Psoas muscle (tissue), 8 donors: Measurements from ENCODE around the gene SPOCD1. TPM values are rescaled to one million over a fixed set of nuclear protein-coding genes. Genes with fewer than 3 reads are reported as not detected.

Source experiments
- ATAC-seq, 4 donors: fragments of 200-7000 bp; cut with Tn5 transposase; one replicate each; pipeline ENCODE4 v1.9.1; 2020; ENCODE audit warnings: moderate library complexity in 3 of 4, mild to moderate bottlenecking in 2 of 4
- DNase-seq, 2 donors: peaks; one replicate each; pipeline ENCODE4 v3.0.0-alpha.2; 2020
- H3K27ac ChIP-seq: fragments of 200-600 bp; one replicate; pipeline ENCODE4 v1.8.0; 2022
- H3K27me3 ChIP-seq, 3 donors: fragments of 200-600 bp in 1 of 3; one replicate each; pipeline versions ENCODE4 v1.6.1 to v1.8.0; 2013 to 2022; ENCODE audit warnings: low read length in 2 of 3, mild to moderate bottlenecking in 2 of 3, moderate library complexity in 1 of 3; ENCODE audit not compliant: insufficient read depth in 3 of 3
- H3K36me3 ChIP-seq, 2 donors: fragments of 200-600 bp in 1 of 2; one replicate each; pipeline versions ENCODE4 v1.6.1 to v1.8.0; 2013 to 2022; ENCODE audit warnings: low read depth in 1 of 2, mild to moderate bottlenecking in 1 of 2, moderate library complexity in 1 of 2; ENCODE audit not compliant: insufficient read depth in 1 of 2
- H3K4me1 ChIP-seq: fragments of 200-600 bp; one replicate; pipeline ENCODE4 v1.8.0; 2022
- H3K4me3 ChIP-seq: fragments of 200-600 bp; one replicate; pipeline ENCODE4 v1.8.0; 2022; ENCODE audit warnings: mild to moderate bottlenecking
- H3K9me3 ChIP-seq: fragments of 200-600 bp; one replicate; pipeline ENCODE4 v1.8.0; 2022
- WGBS, 3 donors: extraction: QIAGEN DNeasy Blood & Tissue Kit; methylation state at CpG; one replicate each; pipeline versions ENCODE4 v1.1.6 to v1.1.7; 2013; 5-methylcytosine and 5-hydroxymethylcytosine counted together
- intact Hi-C, 2 donors: fragments of 100-400 bp; cut with DNase I; formaldehyde crosslinking; loops; one replicate each; pipeline versions ENCODE4 v1.11.0 to v1.14.2; 2022
- polyA plus RNA-seq, 3 donors: library from polyadenylated mRNA; stranded (reverse); fragments of 200-250 nt; gene quantifications; one replicate each; pipeline ENCODE4 v1.2.3, GENCODE V29; 2013
- total RNA-seq, 4 donors: library from RNA; stranded (reverse); fragmentation: NEBNext Ultra II Directional in 2 of 4; extraction: Animal tissue kit (Norgen Biotek cat#: 25700) in 2 of 4; gene quantifications; one replicate each; pipeline versions ENCODE4 v1.2.1 to v1.2.4, GENCODE V29; 2021 to 2023
- TF ChIP-seq, protein P1 (sequence below): fragments of 200-600 bp; IDR thresholded peaks from one replicate; pipeline ENCODE4 v1.8.0; 2022; ENCODE audit warnings: antibody characterized with exemption
- donor health status: healthy with polysubstance abuse.
- donor health status: DM: no; HTN: no; CAD: no; lungs with moderate emphysema.
- donor health status: Bipolar disorder and iron deficiency.
- donor health status: healthy.
- donor health status: DM: yes; HTN: yes; CAD: no.
- donor health status: DM: no; HTN: no; CAD: no.
- donor health status: DM: no; HTN: no; CAD: no.
- donor health status: DM: yes; HTN: yes; CAD: no.

The SPOCD1 gene
- total and polyA plus RNA-seq, 7 donors: 0.05 to 2.5 (median 0.15) TPM; not detected in 2

DNA sequence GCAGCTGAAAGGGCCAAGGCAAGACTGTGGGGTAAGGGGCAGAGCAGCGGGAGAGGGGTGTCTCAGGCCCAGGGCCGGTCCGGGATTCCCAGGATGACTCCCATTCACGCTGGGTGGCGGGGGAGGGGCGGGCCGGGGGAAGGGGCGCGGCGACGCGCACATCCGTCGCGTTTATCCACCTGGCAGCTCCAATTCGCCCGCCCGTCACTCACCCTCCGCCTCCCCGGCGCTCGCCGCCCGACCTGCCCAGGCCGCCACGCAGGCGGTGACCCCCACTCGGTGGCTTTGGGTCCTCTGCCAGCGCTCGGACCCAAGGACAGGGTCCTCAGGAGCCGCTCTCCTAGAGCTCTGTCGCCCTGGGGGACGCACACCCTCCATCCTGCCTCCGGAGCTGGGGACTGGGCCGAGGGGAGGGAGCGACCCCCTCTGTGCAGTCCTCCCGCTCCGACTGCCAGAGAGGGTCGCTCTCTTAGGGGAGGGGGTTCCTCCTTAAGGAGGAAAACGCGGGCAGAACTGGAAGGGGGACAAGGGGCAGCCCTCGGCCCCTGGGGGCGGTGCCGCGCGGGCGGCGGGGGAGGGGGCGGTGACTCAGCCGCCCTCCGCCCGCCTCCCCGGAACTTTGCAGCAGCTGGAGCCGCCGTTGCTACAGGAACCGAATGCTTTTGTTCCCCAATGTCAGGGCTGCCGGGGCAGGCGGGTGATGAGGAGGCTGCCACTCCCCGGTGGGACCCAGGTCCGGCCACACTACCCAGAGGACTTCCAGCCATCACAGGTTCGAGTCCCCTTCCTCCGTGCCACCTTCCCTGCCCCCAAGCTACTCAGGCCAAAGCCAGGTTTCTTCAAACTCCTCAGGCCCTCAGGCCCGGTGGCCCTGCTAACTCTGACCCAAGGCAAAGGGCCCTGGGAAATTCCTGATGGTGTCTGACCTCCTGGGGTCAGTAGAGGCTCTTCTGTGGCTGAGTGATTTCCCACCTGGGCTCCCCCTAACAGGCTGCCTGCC, 55.1 kb downstream of the SPOCD1 start:
- H3K9me3 ChIP-seq: no peaks in the 10 kb centered on the region
- peak; percentile 22 to 34 (median 29) for ATAC-seq
- H3K4me3 ChIP-seq: peak overlapping the region; percentile 58
- H3K36me3 ChIP-seq: no peaks in the 10 kb centered on the region
- peaks cover 11% of the 10 kb centered on the region for H3K4me1 ChIP-seq
- WGBS, 3 donors: 11 to 23% (median 14%) methylated on average over 45 to 63 of the region's 63 CpGs
- peaks cover 0 to 28% (median 23%) of the 10 kb centered on the region in 3 donors for H3K27me3 ChIP-seq
- TF ChIP-seq, protein P1, sequence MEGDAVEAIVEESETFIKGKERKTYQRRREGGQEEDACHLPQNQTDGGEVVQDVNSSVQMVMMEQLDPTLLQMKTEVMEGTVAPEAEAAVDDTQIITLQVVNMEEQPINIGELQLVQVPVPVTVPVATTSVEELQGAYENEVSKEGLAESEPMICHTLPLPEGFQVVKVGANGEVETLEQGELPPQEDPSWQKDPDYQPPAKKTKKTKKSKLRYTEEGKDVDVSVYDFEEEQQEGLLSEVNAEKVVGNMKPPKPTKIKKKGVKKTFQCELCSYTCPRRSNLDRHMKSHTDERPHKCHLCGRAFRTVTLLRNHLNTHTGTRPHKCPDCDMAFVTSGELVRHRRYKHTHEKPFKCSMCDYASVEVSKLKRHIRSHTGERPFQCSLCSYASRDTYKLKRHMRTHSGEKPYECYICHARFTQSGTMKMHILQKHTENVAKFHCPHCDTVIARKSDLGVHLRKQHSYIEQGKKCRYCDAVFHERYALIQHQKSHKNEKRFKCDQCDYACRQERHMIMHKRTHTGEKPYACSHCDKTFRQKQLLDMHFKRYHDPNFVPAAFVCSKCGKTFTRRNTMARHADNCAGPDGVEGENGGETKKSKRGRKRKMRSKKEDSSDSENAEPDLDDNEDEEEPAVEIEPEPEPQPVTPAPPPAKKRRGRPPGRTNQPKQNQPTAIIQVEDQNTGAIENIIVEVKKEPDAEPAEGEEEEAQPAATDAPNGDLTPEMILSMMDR: no peak
- no peak overlapping the region for H3K27ac ChIP-seq
- intact Hi-C loops: no loop called here
- DNase-seq: peak; percentile 61 to 82

DNA sequence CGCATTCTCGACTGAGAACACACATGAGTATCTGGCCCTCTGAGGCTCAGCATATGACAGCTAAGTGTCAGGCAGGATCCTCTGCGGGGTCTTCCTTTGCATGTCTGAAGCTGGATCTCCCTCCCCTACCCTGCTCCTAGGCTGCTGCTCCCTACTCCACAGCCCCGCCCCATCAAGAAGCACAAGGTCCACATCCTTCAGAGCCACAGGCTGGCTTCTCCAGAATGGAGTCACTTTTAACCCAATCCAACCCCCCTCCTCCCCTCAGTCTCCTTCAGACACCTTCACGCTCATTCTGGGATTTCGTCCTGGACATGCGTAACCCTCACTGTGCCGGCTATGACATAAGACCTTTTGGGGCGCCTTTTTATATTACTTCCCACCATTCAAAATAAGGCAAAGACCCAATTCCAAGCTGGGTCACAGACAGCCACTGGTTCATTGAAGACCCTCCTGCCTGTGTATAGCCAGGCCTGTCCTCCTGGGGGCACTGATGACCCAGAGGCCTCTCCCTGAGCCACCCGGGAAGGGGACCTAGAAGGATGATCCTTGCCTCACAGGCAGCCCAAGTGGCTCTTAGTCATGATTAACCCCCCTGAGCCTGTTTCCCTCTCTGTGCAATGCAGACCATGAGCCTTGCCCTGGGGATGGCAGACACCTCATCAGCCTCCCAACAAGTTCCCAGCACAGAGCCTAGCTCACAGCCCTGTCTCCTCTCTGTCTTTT, 56.4 kb downstream of the SPOCD1 start:
- intact Hi-C loops: no loop called here
- no peak overlapping the region for H3K4me3 ChIP-seq
- WGBS, 3 donors: 86 to 89% (median 87%) methylated on average over 10 of the region's 10 CpGs
- H3K36me3 ChIP-seq: no peaks in the 10 kb centered on the region
- ATAC-seq (no peak), DNase-seq (no peak)
- peaks cover 0 to 28% (median 23%) of the 10 kb centered on the region in 3 donors for H3K27me3 ChIP-seq
- peaks cover 19% of the 10 kb centered on the region for H3K4me1 ChIP-seq
- no peaks in the 10 kb centered on the region for H3K9me3 ChIP-seq
- TF ChIP-seq, protein P1: no peak
- H3K27ac ChIP-seq: no peak overlapping the region

- ATAC-seq (no peak), DNase-seq (no peak)
- Histone ChIP-seq H3K27ac (no peak overlapping the region), H3K36me3 (no peaks in the 10 kb centered on the region), H3K27me3 (peaks cover 0 to 28% (median 23%) of the 10 kb centered on the region in 3 donors), H3K4me3 (no peak overlapping the region), H3K9me3 (no peaks in the 10 kb centered on the region), H3K4me1 (peaks cover 25% of the 10 kb centered on the region)
- intact Hi-C loops: no loop called here
- WGBS, 3 donors: 89 to 93% (median 92%) methylated on average over 7 of the region's 7 CpGs
- TF ChIP-seq, protein P1: no peak
These were observed 57.0 kb downstream of the SPOCD1 start for GRCh38 chr1:31758823-31759222.

GRCh38 chr1:31757989-31758388, 57.8 kb downstream of the SPOCD1 start:
- TF ChIP-seq, protein P1: no peak
- H3K27me3 ChIP-seq: peaks cover 0 to 25% (median 16%) of the 10 kb centered on the region in 3 donors
- no peak for DNase-seq
- H3K36me3 ChIP-seq: no peaks in the 10 kb centered on the region
- intact Hi-C loops: no loop called here
- no peak for ATAC-seq
- H3K27ac ChIP-seq: no peak overlapping the region
- 97 to 98% (median 97%) methylated on average over 6 of the region's 6 CpGs for WGBS, 3 donors
- no peaks in the 10 kb centered on the region for H3K9me3 ChIP-seq
- H3K4me1 ChIP-seq: peaks cover 33% of the 10 kb centered on the region
- H3K4me3 ChIP-seq: no peak overlapping the region
